HG02798 (cell line): ENCODE results near the gene SOCS3.
"Not testable (repeated sequence)": the region's sequence is repeated elsewhere in the genome, so short reads cannot be mapped to it uniquely, and the experiment has no call there.

Experiments used
- ATAC-seq: cut with Tn5 transposase; IDR thresholded peaks from one replicate; pipeline ENCODE4 v1.9.1; 2021; ENCODE audit warnings: mild to moderate bottlenecking; ENCODE audit not compliant: unreplicated experiment, poor library complexity

Gene SOCS3

DNA sequence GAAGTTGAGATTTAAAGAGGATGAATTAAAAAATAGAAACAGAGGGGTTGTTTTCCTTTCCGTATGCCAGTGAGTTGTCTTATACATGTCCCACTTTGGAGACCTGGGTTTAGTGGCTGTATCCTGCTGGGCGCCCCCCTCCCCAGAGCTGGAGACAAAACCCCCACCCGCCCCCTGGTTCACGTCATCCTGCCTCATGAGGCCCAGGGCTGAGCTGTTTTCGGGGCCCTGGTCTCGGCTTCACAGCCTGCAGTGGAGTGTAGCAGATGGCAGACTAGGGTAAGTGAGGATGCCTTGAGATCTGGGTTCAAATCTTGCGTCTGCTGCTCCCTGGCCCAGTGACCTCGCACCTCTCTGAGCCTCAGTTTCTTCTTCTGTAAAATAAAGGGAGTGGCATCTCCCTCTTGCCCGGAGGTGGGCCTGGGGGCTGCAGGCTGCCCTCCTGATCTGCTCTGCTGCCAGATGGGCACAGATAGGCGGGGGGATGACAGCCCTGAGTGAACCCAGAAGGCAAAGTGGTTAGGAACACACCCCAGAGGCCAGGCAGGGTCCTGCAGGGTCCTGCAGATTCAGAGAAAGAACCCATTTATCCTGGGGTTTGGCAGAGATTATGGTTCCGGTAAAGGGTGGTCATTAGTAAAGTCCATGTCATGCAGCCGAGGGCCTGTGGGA, 45.1 kb downstream of the SOCS3 start:
- no peak for ATAC-seq

- ATAC-seq = no peak
Measured at GRCh38 chr17:78313735-78314648, 45.9 kb downstream of the SOCS3 start.

DNA sequence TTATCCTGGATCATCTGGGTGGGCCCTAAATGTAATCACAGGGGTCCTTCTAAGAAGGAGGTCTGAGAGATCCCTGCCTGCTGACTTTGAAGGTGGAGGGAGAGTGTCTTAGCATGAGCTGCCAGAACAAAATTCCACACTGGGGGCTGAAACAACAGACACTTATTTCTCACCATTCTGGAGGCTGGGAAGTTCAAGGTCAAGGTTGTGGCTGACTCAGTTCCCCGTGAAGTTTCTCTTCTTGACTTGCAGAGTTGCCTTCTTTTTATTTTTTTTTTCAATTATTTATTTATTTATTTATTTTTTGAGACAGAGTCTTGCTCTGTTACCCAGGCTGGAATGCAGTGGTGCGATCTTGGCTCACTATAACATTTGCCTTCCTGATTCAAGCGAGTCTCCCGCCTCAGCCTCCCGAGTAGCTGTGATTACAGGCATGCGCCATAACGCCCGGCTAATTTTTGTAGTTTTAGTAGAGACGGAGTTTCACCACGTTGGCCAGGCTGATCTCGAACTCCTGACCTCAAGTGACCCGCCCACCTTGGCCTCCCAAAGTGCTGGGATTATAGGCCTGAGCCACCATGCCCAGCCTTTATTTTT, 50.1 kb downstream of the SOCS3 start:
- not testable (repeated sequence) for ATAC-seq

- ATAC-seq = no peak
Measured at GRCh38 chr17:78307887-78308638, 51.8 kb downstream of the SOCS3 start.

DNA sequence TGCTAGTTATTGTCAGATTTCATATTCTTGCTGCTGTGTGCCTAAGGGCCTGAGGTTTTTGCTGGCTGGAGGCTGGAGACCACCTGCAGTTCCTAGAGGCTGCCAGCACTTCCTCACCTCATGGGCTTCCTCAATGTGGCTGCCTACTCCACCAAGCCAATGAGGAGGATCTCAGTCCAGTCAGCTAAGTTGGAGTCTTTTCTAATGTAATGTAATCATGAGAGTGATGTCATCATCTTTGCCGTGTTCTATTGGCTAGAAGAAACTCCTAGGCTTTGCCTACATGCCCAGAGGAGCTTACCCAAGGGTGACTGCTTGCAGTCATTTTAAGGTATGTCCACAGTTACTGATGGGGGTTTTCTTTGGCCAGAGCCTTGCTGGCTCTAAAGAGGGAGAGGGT, 53.0 kb downstream of the SOCS3 start:
- no peak for ATAC-seq
